Measurements from ENCODE around the gene ZBTB16. TPM values are rescaled to one million over a fixed set of nuclear protein-coding genes. Genes with fewer than 3 reads are reported as not detected.

ZBTB16 gene
- total and polyA plus RNA-seq, 2 donors (not counting 3 experiments of a cell fraction or from before 2014, with no cell fraction given), result 9.8 to 20.3 TPM

GRCh38 chr11:114132417-114132816, 72.9 kb downstream of the ZBTB16 start:
- no peak overlapping the region for H2AFZ ChIP-seq (ENCODE audit: low read depth, low read length)
- no peak overlapping the region for H3K4me3 ChIP-seq (replicated peaks in 1 of 3; ENCODE audit: insufficient read depth in 1 of 3, low read depth in 1 of 3, low read length in 3 of 3)
- H3K36me3 ChIP-seq (ENCODE audit: control insufficient read depth in 2 of 2, extremely low read depth in 1 of 2, insufficient read depth in 2 of 2, low read length in 2 of 2), result no peaks in the 10 kb centered on the region
- H3K27ac ChIP-seq (ENCODE audit: insufficient read depth, low read depth, low read length), result no peak overlapping the region
- intact Hi-C loops (cut with micrococcal nuclease), result no loop called here
- POLR2A ChIA-PET, result no interaction called here
- dilution Hi-C loops (cut with MboI; ENCODE audit: extremely low pct_ligation_motif_present, low sequenced_read_pairs), result no loop called here
- H3K4me1 ChIP-seq (ENCODE audit: control insufficient read depth, extremely low read depth, insufficient read depth, low read length), result peaks cover 19% of the 10 kb centered on the region
- no peak overlapping the region for H3K4me2 ChIP-seq (ENCODE audit: insufficient read depth, low read length)
- no peaks in the 10 kb centered on the region for H3K27me3 ChIP-seq (ENCODE audit: control insufficient read depth in 2 of 2, insufficient read depth in 2 of 2, low read length in 2 of 2)
- H3K9me3 ChIP-seq (replicated peaks; ENCODE audit: control insufficient read depth, insufficient read depth, low read length), result no peaks in the 10 kb centered on the region
- no TSS peak for BruUV-seq (replicated peaks)
- no peaks in the 10 kb centered on the region for H3K9me1 ChIP-seq (replicated peaks; ENCODE audit: control insufficient read depth, extremely low read depth, insufficient read depth, low read length)
- no peak overlapping the region for H3K9ac ChIP-seq (replicated peaks; ENCODE audit: extremely low read depth, insufficient read depth, low read length)
- FAIRE-seq, result no peak
- TF ChIP-seq JUN (IDR thresholded peaks at IDR 0.05; ENCODE audit: borderline replicate concordance, insufficient read depth, insufficient read length, low read depth) (no peak), MAX (IDR thresholded peaks at IDR 0.05; ENCODE audit: insufficient read depth, insufficient read length) (no peak), POLR2A (IDR thresholded peaks at IDR 0.05; ENCODE audit: low read depth, low read length) (no peak), FOS (IDR thresholded peaks at IDR 0.05; ENCODE audit: borderline replicate concordance, insufficient read depth, low read length) (no peak), POLR2AphosphoS5 (IDR thresholded peaks at IDR 0.05; ENCODE audit: insufficient read depth, low read depth, low read length) (no peak), EZH2 (IDR thresholded peaks at IDR 0.05; ENCODE audit: borderline replicate concordance, low read depth, low read length, severe bottlenecking) (no peak), CTCF (IDR thresholded peaks at IDR 0.05; ENCODE audit: extremely low read depth in 1 of 2, insufficient read depth in 1 of 2, low read depth in 1 of 2, low read length in 2 of 2) (no peak), GATA2 (IDR thresholded peaks at IDR 0.05; ENCODE audit: insufficient read depth, insufficient read length, low read depth, low read length) (no peak), MYC (IDR thresholded peaks at IDR 0.05; ENCODE audit: low read depth, low read length) (no peak)
- CTCF ChIA-PET, result interaction anchor here (1.1 to 1.6 kb wide), 3 partner anchors 13 to 129 kb away, joined by 3 to 4 read pairs (median 4); partner anchors contain the start of gene ZBTB16
- no peaks in the 10 kb centered on the region for H4K20me1 ChIP-seq (replicated peaks; ENCODE audit: control insufficient read depth, extremely low read depth, insufficient read depth, low read length)
- H3K79me2 ChIP-seq (ENCODE audit: control insufficient read depth, insufficient read depth, low read length), result no peaks in the 10 kb centered on the region
- DNase-seq (ENCODE audit: low read depth, low spot score), result no peak

All from endothelial cell of umbilical vein (primary cell).